K562 (cell line): ENCODE data around the gene PRKAR2B. TPM values are rescaled to one million over a fixed set of nuclear protein-coding genes. Genes with fewer than 3 reads are reported as not detected.

ENCODE experiments used
- BCOR ChIP-seq: fragments of 450-650 bp; IDR thresholded peaks from 2 replicates; pipeline ENCODE4 v1.6.1; 2016
- DIDO1 ChIP-seq: fragments of 450-650 bp; IDR thresholded peaks from 2 replicates; pipeline ENCODE4 v1.6.1; 2016; ENCODE audit warnings: low read depth, missing biosample characterization, missing genetic modification characterization
- EP400 ChIP-seq: fragments of 450-650 bp; IDR thresholded peaks from 2 replicates; pipeline ENCODE4 v1.6.1; 2017; ENCODE audit warnings: antibody characterized with exemption, mild to moderate bottlenecking, moderate library complexity
- FOXA3 ChIP-seq, 2 experiments: fragments of 450-650 bp in 1 of 2; sonication (generic) in 1 of 2; formaldehyde crosslinking; IDR thresholded peaks in 1 of 2; conservative IDR thresholded peaks in 1 of 2; 2 replicates each; pipeline versions ENCODE4 v1.4.0 to v1.8.0; 2020 to 2022; ENCODE audit warnings: mild to moderate bottlenecking in 2 of 2, missing genetic modification reagents in 1 of 2
- HDAC1 ChIP-seq, 2 experiments: fragments of 450-650 bp; IDR thresholded peaks; 2 replicates each; pipeline ENCODE4 v1.6.1; 2016 to 2017; ENCODE audit warnings: inconsistent platforms in 1 of 2, mild to moderate bottlenecking in 1 of 2, moderate library complexity in 1 of 2
- KAT2B ChIP-seq: IDR thresholded peaks from one replicate; pipeline ENCODE4 v1.6.1; 2012; ENCODE audit warnings: low read depth, mild to moderate bottlenecking, control low read depth, inconsistent platforms, low read length, moderate library complexity
- MAZ ChIP-seq, 2 experiments: fragments of 450-650 bp in 1 of 2; sonication (generic) in 1 of 2; formaldehyde crosslinking; IDR thresholded peaks in 1 of 2; conservative IDR thresholded peaks in 1 of 2; 2 replicates each; pipeline versions ENCODE4 v1.4.0 to v1.5.0; 2020; ENCODE audit warnings: mild to moderate bottlenecking in 1 of 2, missing genetic modification reagents in 1 of 2
- MYC ChIP-seq, 2 experiments: fragments of 250-450 bp in 1 of 2; sonication (Bioruptor Pico) in 1 of 2; IDR thresholded peaks; 2 replicates each; pipeline versions ENCODE4 v1.5.1 to v1.6.1; 2012 to 2021; ENCODE audit warnings: low read depth in 2 of 2, borderline replicate concordance in 1 of 2, improper control_type of control experiment in 1 of 2, low read length in 1 of 2, mild to moderate bottlenecking in 1 of 2, moderate library complexity in 1 of 2
- NBN ChIP-seq: fragments of 450-650 bp; IDR thresholded peaks from 2 replicates; pipeline ENCODE4 v1.6.1; 2016; ENCODE audit warnings: low read depth, mild to moderate bottlenecking
- NCOA1 ChIP-seq: fragments of 450-650 bp; IDR thresholded peaks from 2 replicates; pipeline ENCODE4 v1.6.1; 2016; ENCODE audit warnings: low read depth
- NFE2 ChIP-seq: IDR thresholded peaks from 2 replicates; pipeline ENCODE4 v1.6.1; 2014; ENCODE audit warnings: antibody characterized with exemption, low read depth
- PHB2 ChIP-seq: fragments of 450-650 bp; IDR thresholded peaks from 2 replicates; pipeline ENCODE4 v1.6.1; 2017; ENCODE audit warnings: low read depth
- POLR2AphosphoS2 ChIP-seq: IDR thresholded peaks from 2 replicates; pipeline ENCODE4 v1.6.1; 2012; ENCODE audit warnings: low read length, improper control_type of control experiment
- POLR2G ChIP-seq: fragments of 200-400 bp; formaldehyde crosslinking; IDR thresholded peaks from 2 replicates; pipeline ENCODE4 v1.6.1; 2017; ENCODE audit warnings: low read depth, mild to moderate bottlenecking, antibody characterized with exemption, low read length, moderate library complexity
- RBM25 ChIP-seq: fragments of 200-400 bp; formaldehyde crosslinking; IDR thresholded peaks from 2 replicates; pipeline ENCODE4 v1.6.1; 2018; ENCODE audit warnings: low read length, low read depth, moderate library complexity; ENCODE audit not compliant: severe bottlenecking
- RUNX1 ChIP-seq: sonication (generic); IDR thresholded peaks from 2 replicates; pipeline ENCODE4 v1.6.1; 2016; ENCODE audit warnings: antibody characterized with exemption, low read depth
- SMARCB1 ChIP-seq: IDR thresholded peaks from 2 replicates; pipeline ENCODE4 v1.6.1; 2011; ENCODE audit warnings: improper control_type of control experiment, low read depth; ENCODE audit not compliant: insufficient read length
- STAT5A ChIP-seq: IDR thresholded peaks from 2 replicates; pipeline ENCODE4 v1.6.1; 2012; ENCODE audit warnings: low read length, inconsistent platforms, borderline replicate concordance
- TARDBP ChIP-seq: fragments of 450-650 bp; IDR thresholded peaks from 2 replicates; pipeline ENCODE4 v1.6.1; 2016
- ZBED1 ChIP-seq: IDR thresholded peaks from 2 replicates; pipeline ENCODE4 v1.6.1; 2014
- ZFP30 ChIP-seq: fragments of 250-450 bp; sonication (Bioruptor Pico); IDR thresholded peaks from 2 replicates; pipeline ENCODE4 v1.8.0; 2022; ENCODE audit warnings: moderate library complexity, mild to moderate bottlenecking, inconsistent platforms, borderline replicate concordance
- ZZZ3 ChIP-seq: fragments of 450-650 bp; IDR thresholded peaks from 2 replicates; pipeline ENCODE4 v1.6.1; 2016; ENCODE audit warnings: antibody characterized with exemption, mild to moderate bottlenecking, moderate library complexity
- polyA plus RNA-seq, 8 experiments: library from polyadenylated mRNA; depleted of rRNA in 4 of 8; stranded (reverse) in 5 of 8; unstranded in 3 of 8; fragments of >200 nt; fragmentation: Nextera tagmentation in 2 of 8; fragmentation: Illumina TruSeq in 1 of 8; extraction: Ambion mirVana in 2 of 8; extraction: Trizol in 1 of 8; gene quantifications; 2 replicates each; pipeline versions ENCODE4 v1.2.1 to v1.2.3, GENCODE V29; 2011 to 2014; ENCODE audit warnings: inconsistent platforms in 1 of 8, missing spikeins in 1 of 8
- total RNA-seq, 7 experiments: library from RNA; depleted of rRNA in 6 of 7; stranded (reverse); fragments of >200 nt in 6 of 7; fragmentation: Illumina TruSeq in 2 of 7; extraction: Trizol in 2 of 7; gene quantifications; 2 replicates each; pipeline versions ENCODE4 v1.2.1 to v1.2.3, GENCODE V29; 2011 to 2021; ENCODE audit warnings: low replicate concordance in 1 of 7
- TF ChIP-seq, protein P1 (sequence below): fragments of 250-450 bp; sonication (Bioruptor Pico); IDR thresholded peaks from 2 replicates; pipeline ENCODE4 v1.5.0; 2022; ENCODE audit warnings: mild to moderate bottlenecking
- TF ChIP-seq, protein P2 (sequence below): fragments of 450-650 bp; formaldehyde crosslinking; IDR thresholded peaks from 2 replicates; pipeline ENCODE4 v1.4.0; 2020; ENCODE audit warnings: mild to moderate bottlenecking, moderate library complexity

PRKAR2B gene
- total and polyA plus RNA-seq, 9 of the 15 experiments (the other 6 are each of a cell fraction or from before 2014, with no cell fraction given): 59.0 to 173 (median 129) TPM

DNA sequence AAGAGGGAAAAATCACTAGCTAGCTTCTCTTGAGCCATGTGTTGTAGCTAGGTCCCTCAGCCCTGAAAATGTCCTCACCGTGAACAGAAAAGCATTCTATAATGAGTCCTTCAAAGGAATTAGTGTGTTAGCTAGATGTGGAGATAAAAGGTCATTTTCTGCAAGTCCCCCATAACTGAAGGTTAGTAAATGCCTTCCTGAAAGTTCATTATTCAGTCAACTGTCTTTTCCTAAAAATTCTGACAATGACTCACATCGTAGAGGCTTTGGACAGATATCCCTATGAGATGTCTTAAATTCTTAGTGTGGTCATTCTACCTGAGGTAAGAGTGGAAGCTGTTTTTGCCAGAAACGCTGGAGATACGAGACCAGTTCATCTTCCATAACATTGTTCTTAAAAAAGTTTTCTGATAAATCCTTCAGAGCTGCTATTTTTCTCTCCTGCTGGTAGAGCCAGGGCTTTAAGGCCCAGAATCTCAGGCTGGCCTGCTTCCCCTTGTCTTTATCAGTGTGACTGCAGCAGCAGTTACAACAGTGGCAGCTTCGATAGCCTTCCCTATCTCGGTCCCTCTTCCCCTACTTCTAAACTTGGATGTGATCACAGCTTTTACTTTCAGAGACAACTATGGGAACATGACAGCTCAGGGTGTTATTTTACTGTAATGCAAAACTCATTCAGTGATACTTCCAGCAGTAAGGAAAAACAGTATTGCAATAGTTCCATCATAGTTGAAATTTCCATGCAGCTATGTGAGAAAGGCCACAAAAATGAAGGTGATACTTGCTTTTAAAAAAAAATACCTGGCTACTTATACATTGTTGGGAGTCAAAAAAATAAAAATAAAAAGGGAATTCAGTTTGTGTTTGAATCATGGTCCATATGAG lies 37.3 kb upstream of the PRKAR2B start (continued):
- TF ChIP-seq, protein P1, sequence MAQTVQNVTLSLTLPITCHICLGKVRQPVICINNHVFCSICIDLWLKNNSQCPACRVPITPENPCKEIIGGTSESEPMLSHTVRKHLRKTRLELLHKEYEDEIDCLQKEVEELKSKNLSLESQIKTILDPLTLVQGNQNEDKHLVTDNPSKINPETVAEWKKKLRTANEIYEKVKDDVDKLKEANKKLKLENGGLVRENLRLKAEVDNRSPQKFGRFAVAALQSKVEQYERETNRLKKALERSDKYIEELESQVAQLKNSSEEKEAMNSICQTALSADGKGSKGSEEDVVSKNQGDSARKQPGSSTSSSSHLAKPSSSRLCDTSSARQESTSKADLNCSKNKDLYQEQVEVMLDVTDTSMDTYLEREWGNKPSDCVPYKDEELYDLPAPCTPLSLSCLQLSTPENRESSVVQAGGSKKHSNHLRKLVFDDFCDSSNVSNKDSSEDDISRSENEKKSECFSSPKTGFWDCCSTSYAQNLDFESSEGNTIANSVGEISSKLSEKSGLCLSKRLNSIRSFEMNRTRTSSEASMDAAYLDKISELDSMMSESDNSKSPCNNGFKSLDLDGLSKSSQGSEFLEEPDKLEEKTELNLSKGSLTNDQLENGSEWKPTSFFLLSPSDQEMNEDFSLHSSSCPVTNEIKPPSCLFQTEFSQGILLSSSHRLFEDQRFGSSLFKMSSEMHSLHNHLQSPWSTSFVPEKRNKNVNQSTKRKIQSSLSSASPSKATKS (CRISPR knock-in tag): no peak
- TF ChIP-seq RBM25 (no peak), BCOR (peak; percentile 94; the same call in 1 of the 2 replicates), POLR2G (peak; percentile 41; the same call in 1 of the 2 replicates), ZFP30 (CRISPR knock-in tag) (no peak), HDAC1 (IDR thresholded peaks at IDR 0.05) (peak; percentile 61 to 86; a peak in 3 of 4 replicates), NCOA1 (peak; percentile 94; the same call in 1 of the 2 replicates), DIDO1 (tag) (no peak; the same call in 1 of the 2 replicates), RUNX1 (peak; percentile 91), MAZ (CRISPR knock-in tag; conservative IDR thresholded peaks at IDR 0.05 in 1 of 2, IDR thresholded peaks at IDR 0.05 in 1 of 2) (peak in 1 of 2 experiments; percentile 37; a peak in 1 of 4 replicates), NFE2 (peak; percentile 57), POLR2AphosphoS2 (no peak; the same call in 1 of the 2 replicates), ZZZ3 (0 out of 2 replicates have a peak, but pooled peaks have one; percentile 36), ZBED1 (peak; percentile 91; the same call in 1 of the 2 replicates), MYC (IDR thresholded peaks at IDR 0.05; ENCODE audit: low read depth, low read length) (peak; percentile 78), MYC (CRISPR knock-in tag; IDR thresholded peaks at IDR 0.05; ENCODE audit: borderline replicate concordance, low read depth) (no peak), FOXA3 (CRISPR knock-in tag; conservative IDR thresholded peaks at IDR 0.05 in 1 of 2, IDR thresholded peaks at IDR 0.05 in 1 of 2) (0 out of 4 replicates have a peak, but pooled peaks of 1 of the 2 experiments have one; percentile 5), STAT5A (peak; percentile 99), SMARCB1 (peak; percentile 90), NBN (peak; percentile 98), PHB2 (peak; percentile 99), EP400 (peak; percentile 81), TARDBP (no peak; the same call in none of the 2 replicates), KAT2B (no peak)
- TF ChIP-seq, protein P2, sequence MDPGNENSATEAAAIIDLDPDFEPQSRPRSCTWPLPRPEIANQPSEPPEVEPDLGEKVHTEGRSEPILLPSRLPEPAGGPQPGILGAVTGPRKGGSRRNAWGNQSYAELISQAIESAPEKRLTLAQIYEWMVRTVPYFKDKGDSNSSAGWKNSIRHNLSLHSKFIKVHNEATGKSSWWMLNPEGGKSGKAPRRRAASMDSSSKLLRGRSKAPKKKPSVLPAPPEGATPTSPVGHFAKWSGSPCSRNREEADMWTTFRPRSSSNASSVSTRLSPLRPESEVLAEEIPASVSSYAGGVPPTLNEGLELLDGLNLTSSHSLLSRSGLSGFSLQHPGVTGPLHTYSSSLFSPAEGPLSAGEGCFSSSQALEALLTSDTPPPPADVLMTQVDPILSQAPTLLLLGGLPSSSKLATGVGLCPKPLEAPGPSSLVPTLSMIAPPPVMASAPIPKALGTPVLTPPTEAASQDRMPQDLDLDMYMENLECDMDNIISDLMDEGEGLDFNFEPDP: no peak
